Epithelial cell of proximal tubule (primary cell): ENCODE measurements around the gene TEX19. TPM values are rescaled to one million over a fixed set of nuclear protein-coding genes. Genes with fewer than 3 reads are reported as not detected.
A peak's percentile ranks its signal among the peaks of the same experiment; 100 is the strongest.

Source experiments
- DNase-seq: peaks from one replicate; pipeline ENCODE4 v3.0.0-alpha.2; 2011; ENCODE audit warnings: low read depth
- H3K4me3 ChIP-seq: 2 replicates; pipeline ENCODE4 v1.5.1; 2011; ENCODE audit warnings: low read depth, mild to moderate bottlenecking, low read length
- CTCF ChIP-seq: conservative IDR thresholded peaks from 2 replicates; pipeline ENCODE4 v1.5.1; 2012; ENCODE audit warnings: low read depth, mild to moderate bottlenecking, low read length
- total RNA-seq: library from RNA; depleted of rRNA; stranded (reverse); fragments of >200 nt; gene quantifications from 2 replicates; pipeline ENCODE4 v1.2.3, GENCODE V29; 2015

TEX19 gene
- total RNA-seq, 1 donor from 2014 or later: not detected

GRCh38 chr17:82318772-82319606 is 40.1 kb upstream of the TEX19 start:
- no peak overlapping the region for H3K4me3 ChIP-seq
- no peak for TF ChIP-seq CTCF
- DNase-seq: no peak

GRCh38 chr17:82319619-82320062 is 39.4 kb upstream of the TEX19 start:
- TF ChIP-seq CTCF: no peak
- no peak overlapping the region for H3K4me3 ChIP-seq
- no peak for DNase-seq

GRCh38 chr17:82320140-82320840 is 38.8 kb upstream of the TEX19 start:
- no peak for DNase-seq
- no peak for TF ChIP-seq CTCF
- no peak overlapping the region for H3K4me3 ChIP-seq

GRCh38 chr17:82320956-82321927 is 37.8 kb upstream of the TEX19 start:
- peak; percentile 82 for TF ChIP-seq CTCF
- DNase-seq: no peak
- H3K4me3 ChIP-seq: no peak overlapping the region

GRCh38 chr17:82321947-82322466 is 37.0 kb upstream of the TEX19 start:
- TF ChIP-seq CTCF: no peak
- no peak overlapping the region for H3K4me3 ChIP-seq
- DNase-seq: no peak

GRCh38 chr17:82322526-82323453 is 36.3 kb upstream of the TEX19 start:
- no peak for TF ChIP-seq CTCF
- H3K4me3 ChIP-seq: no peak overlapping the region
- no peak for DNase-seq
